Nephron progenitor cell (in vitro differentiated cells): ENCODE data around the gene SH3TC2.
A peak's percentile ranks its signal among the peaks of the same experiment; 100 is the strongest.

Experiments
- DNase-seq: peaks from one replicate; pipeline ENCODE4 v3.0.0; 2021
- H3K27ac Mint-ChIP-seq: 2 replicates; pipeline ENCODE4 v1.8.0; 2021; ENCODE audit warnings: mild to moderate bottlenecking, moderate library complexity, mixed read lengths
- H3K27me3 Mint-ChIP-seq: 2 replicates; pipeline ENCODE4 v1.8.0; 2021; ENCODE audit warnings: mild to moderate bottlenecking, low read depth, mixed read lengths; ENCODE audit not compliant: poor library complexity
- H3K36me3 Mint-ChIP-seq: 2 replicates; pipeline ENCODE4 v1.8.0; 2021; ENCODE audit warnings: low read depth, mixed read lengths
- H3K4me1 Mint-ChIP-seq: 2 replicates; pipeline ENCODE4 v1.8.0; 2021; ENCODE audit warnings: mixed read lengths
- H3K4me3 Mint-ChIP-seq: 2 replicates; pipeline ENCODE4 v1.8.0; 2021; ENCODE audit warnings: mild to moderate bottlenecking, moderate library complexity, mixed read lengths
- H3K9me3 Mint-ChIP-seq: 2 replicates; pipeline ENCODE4 v1.8.0; 2021; ENCODE audit warnings: mild to moderate bottlenecking, moderate library complexity, mixed read lengths
- CTCF ChIP-seq: fragments of 200-600 bp; sonication (generic); IDR thresholded peaks from 2 replicates; pipeline ENCODE4 v1.5.0; 2021; ENCODE audit warnings: antibody characterized with exemption

Gene SH3TC2

GRCh38 chr5:148961261-148962199 is 101.3 kb downstream of the SH3TC2 start:
- Mint-ChIP-seq H3K9me3 (no peaks in the 10 kb centered on the region), H3K4me1 (no peaks in the 10 kb centered on the region), H3K27ac (no peak overlapping the region), H3K4me3 (no peak overlapping the region), H3K36me3 (no peaks in the 10 kb centered on the region), H3K27me3 (peaks cover 11% of the 10 kb centered on the region)
- DNase-seq: no peak
- TF ChIP-seq CTCF: no peak

- no peaks in the 10 kb centered on the region for H3K4me1 Mint-ChIP-seq
- no peak overlapping the region for H3K4me3 Mint-ChIP-seq
- peaks cover 11% of the 10 kb centered on the region for H3K27me3 Mint-ChIP-seq
- no peaks in the 10 kb centered on the region for H3K9me3 Mint-ChIP-seq
- no peaks in the 10 kb centered on the region for H3K36me3 Mint-ChIP-seq
- H3K27ac Mint-ChIP-seq: no peak overlapping the region
- no peak for DNase-seq
- TF ChIP-seq CTCF: no peak
These were observed 102.6 kb downstream of the SH3TC2 start for GRCh38 chr5:148960070-148960769.

GRCh38 chr5:148957591-148958202 is 105.2 kb downstream of the SH3TC2 start:
- TF ChIP-seq CTCF: peak; percentile 92
- Mint-ChIP-seq H3K36me3 (no peaks in the 10 kb centered on the region), H3K27me3 (peaks cover 13% of the 10 kb centered on the region), H3K27ac (no peak overlapping the region), H3K4me1 (no peaks in the 10 kb centered on the region), H3K4me3 (no peak overlapping the region), H3K9me3 (no peaks in the 10 kb centered on the region)
- peak; percentile 67 for DNase-seq

- Mint-ChIP-seq H3K27ac (no peak overlapping the region), H3K4me1 (no peaks in the 10 kb centered on the region), H3K4me3 (no peak overlapping the region), H3K9me3 (no peaks in the 10 kb centered on the region), H3K36me3 (no peaks in the 10 kb centered on the region), H3K27me3 (peaks cover 12% of the 10 kb centered on the region)
- no peak for DNase-seq
- no peak for TF ChIP-seq CTCF
These were observed 106.1 kb downstream of the SH3TC2 start for GRCh38 chr5:148956477-148957385.
